ENCODE measurements around the gene VPREB3. TPM values are rescaled to one million over a fixed set of nuclear protein-coding genes. Genes with fewer than 3 reads are reported as not detected.

Gene VPREB3
- total and polyA plus RNA-seq, 2 experiments from 2014 or later = not detected

DNA sequence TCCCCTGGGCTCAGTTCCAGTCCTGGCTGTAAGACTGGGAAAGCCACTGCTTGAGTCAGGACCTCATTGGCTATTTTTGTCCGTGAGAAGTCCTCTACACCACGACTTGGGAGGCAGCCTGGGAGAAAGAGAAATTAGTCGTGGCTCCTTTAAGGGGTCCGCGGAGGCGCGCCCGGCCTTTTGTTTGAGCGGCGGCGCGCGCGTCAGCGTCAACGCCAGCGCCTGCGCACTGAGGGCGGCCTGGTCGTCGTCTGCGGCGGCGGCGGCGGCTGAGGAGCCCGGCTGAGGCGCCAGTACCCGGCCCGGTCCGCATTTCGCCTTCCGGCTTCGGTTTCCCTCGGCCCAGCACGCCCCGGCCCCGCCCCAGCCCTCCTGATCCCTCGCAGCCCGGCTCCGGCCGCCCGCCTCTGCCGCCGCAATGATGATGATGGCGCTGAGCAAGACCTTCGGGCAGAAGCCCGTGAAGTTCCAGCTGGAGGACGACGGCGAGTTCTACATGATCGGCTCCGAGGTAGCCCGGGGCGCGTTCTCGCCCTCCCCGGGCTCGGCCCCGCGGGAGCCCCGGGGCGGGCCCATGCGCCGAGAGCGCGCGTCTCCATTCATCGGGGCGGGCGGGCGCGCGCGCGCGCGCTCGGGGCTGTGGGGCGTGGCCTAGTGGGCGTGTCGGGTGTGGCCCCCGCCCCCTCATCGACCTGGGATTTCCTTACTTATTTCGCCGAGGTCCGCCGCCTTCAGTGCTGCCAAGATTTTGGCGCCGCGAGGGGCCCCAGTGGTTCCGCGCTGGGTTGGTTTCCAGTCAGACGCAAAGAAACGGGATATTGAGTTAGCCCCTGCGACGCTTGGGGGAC, 32.8 kb upstream of the VPREB3 start, which contains the start of gene SMARCB1:
Gene SMARCB1, plus strand, starts transcription at position 215 of the 848 bp plus-strand sequence. Its CDS starts 204 bp downstream, at position 419.
- H3K4me2 ChIP-seq = peak within 1 kb of the TSS; percentile 85
- H3K79me2 ChIP-seq = peaks cover 48% of the 10 kb centered on the region
- H4K20me1 ChIP-seq (ENCODE audit: insufficient read depth, poor library complexity, severe bottlenecking) = peaks cover 46% of the 10 kb centered on the region
- H3K9me3 ChIP-seq (ENCODE audit: low read depth) = no peaks in the 10 kb centered on the region
- 1% methylated on average over 67 of the region's 97 CpGs for WGBS (ENCODE audit: low lambda C conversion rate, missing lambda C conversion rate)
- H3K4me3 ChIP-seq = peak within 1 kb of the TSS; percentile 91
- no peaks in the 10 kb centered on the region for H3K9me2 ChIP-seq (replicated peaks; ENCODE audit: insufficient read depth)
- TF ChIP-seq EZH2 (IDR thresholded peaks at IDR 0.05; ENCODE audit: borderline replicate concordance) (no peak), EZH2phosphoT487 (IDR thresholded peaks at IDR 0.05; ENCODE audit: low read depth, severe bottlenecking, unreplicated experiment) (no peak)
- TF ChIP-seq, protein P1, sequence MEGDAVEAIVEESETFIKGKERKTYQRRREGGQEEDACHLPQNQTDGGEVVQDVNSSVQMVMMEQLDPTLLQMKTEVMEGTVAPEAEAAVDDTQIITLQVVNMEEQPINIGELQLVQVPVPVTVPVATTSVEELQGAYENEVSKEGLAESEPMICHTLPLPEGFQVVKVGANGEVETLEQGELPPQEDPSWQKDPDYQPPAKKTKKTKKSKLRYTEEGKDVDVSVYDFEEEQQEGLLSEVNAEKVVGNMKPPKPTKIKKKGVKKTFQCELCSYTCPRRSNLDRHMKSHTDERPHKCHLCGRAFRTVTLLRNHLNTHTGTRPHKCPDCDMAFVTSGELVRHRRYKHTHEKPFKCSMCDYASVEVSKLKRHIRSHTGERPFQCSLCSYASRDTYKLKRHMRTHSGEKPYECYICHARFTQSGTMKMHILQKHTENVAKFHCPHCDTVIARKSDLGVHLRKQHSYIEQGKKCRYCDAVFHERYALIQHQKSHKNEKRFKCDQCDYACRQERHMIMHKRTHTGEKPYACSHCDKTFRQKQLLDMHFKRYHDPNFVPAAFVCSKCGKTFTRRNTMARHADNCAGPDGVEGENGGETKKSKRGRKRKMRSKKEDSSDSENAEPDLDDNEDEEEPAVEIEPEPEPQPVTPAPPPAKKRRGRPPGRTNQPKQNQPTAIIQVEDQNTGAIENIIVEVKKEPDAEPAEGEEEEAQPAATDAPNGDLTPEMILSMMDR (IDR thresholded peaks at IDR 0.05; ENCODE audit: poor library complexity) = no peak
- DNase-seq (ENCODE audit: low spot score) = peak; percentile 96
- H3K36me3 ChIP-seq (replicated peaks; ENCODE audit: insufficient read depth, low read depth) = no peaks in the 10 kb centered on the region
- H3K27ac ChIP-seq = peak within 1 kb of the TSS; percentile 100
- peak within 1 kb of the TSS; percentile 77 for H2AFZ ChIP-seq
- no peaks in the 10 kb centered on the region for H3K27me3 ChIP-seq
- H3K4me1 ChIP-seq (ENCODE audit: insufficient read depth) = peaks cover 67% of the 10 kb centered on the region

DNA sequence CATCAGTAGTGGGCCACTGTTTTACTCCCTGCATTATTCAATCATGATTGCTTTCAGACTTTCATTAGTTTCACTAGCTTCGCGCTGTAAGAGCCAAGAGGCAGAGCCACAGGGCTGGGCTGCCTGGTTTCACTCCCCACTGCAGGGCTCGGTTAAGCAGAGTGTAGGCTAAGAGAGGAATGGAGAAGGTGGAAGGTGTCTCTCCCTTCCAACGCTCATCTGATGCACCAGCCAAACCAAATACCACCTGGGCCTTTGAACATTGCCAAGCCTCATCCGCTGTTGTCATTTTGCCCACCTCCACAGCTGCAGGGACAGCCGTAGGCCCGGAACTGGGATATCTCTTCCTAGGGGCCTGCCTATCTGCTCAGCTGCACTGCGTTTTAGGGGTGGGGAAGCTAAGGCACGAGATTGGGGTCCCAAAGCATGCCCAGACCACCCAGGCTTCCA, 32.1 kb upstream of the VPREB3 start:
- Histone ChIP-seq H4K20me1 (ENCODE audit: insufficient read depth, poor library complexity, severe bottlenecking) (peaks cover 40% of the 10 kb centered on the region), H3K9me3 (ENCODE audit: low read depth) (no peaks in the 10 kb centered on the region), H3K9me2 (replicated peaks; ENCODE audit: insufficient read depth) (no peaks in the 10 kb centered on the region), H3K79me2 (peaks cover 41% of the 10 kb centered on the region), H3K27ac (peak overlapping the region; percentile 100), H3K4me3 (no peak overlapping the region), H3K36me3 (replicated peaks; ENCODE audit: insufficient read depth, low read depth) (no peaks in the 10 kb centered on the region), H3K4me2 (peak overlapping the region; percentile 85), H2AFZ (peak overlapping the region; percentile 77), H3K27me3 (no peaks in the 10 kb centered on the region), H3K4me1 (ENCODE audit: insufficient read depth) (peaks cover 67% of the 10 kb centered on the region)
- TF ChIP-seq EZH2phosphoT487 (IDR thresholded peaks at IDR 0.05; ENCODE audit: low read depth, severe bottlenecking, unreplicated experiment) (no peak), EZH2 (IDR thresholded peaks at IDR 0.05; ENCODE audit: borderline replicate concordance) (no peak)
- TF ChIP-seq, protein P1 (IDR thresholded peaks at IDR 0.05; ENCODE audit: poor library complexity) = no peak
- DNase-seq (ENCODE audit: low spot score) = no peak
- 73% methylated on average over 9 of the region's 9 CpGs for WGBS (ENCODE audit: low lambda C conversion rate, missing lambda C conversion rate)

DNA sequence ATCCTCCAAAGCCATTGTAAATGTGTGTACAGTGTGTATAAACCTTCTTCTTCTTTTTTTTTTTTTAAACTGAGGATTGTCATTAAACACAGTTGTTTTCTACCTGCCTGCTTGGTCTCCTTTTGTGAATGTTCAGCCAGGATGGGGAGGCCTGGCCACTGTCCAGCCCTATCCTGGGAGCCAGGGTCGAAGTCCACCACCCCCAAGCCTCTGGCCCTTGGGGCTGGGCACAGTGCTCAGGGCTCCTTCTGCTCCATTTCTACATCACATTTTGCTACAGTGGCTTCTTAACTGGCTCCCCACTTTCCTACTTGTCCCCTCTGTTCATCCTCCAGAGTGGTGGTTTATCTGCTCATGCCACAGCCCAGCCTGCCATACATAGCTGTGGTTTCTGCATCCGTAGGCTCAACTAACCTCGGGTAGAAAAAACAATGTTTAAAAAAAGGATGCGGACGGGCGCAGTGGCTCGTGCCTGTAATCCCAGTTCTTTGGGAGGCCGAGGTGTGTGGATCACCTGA, 30.0 kb upstream of the VPREB3 start:
- Histone ChIP-seq H3K27ac (peak overlapping the region; percentile 75), H3K9me3 (ENCODE audit: low read depth) (no peaks in the 10 kb centered on the region), H3K4me1 (ENCODE audit: insufficient read depth) (peaks cover 50% of the 10 kb centered on the region), H3K36me3 (replicated peaks; ENCODE audit: insufficient read depth, low read depth) (no peaks in the 10 kb centered on the region), H3K27me3 (no peaks in the 10 kb centered on the region), H4K20me1 (ENCODE audit: insufficient read depth, poor library complexity, severe bottlenecking) (peaks cover 19% of the 10 kb centered on the region), H2AFZ (no peak overlapping the region), H3K9me2 (replicated peaks; ENCODE audit: insufficient read depth) (no peaks in the 10 kb centered on the region), H3K4me2 (peak overlapping the region; percentile 62), H3K4me3 (no peak overlapping the region), H3K79me2 (peaks cover 21% of the 10 kb centered on the region)
- peak; percentile 54 for DNase-seq (ENCODE audit: low spot score)
- WGBS (ENCODE audit: low lambda C conversion rate, missing lambda C conversion rate) = 79% methylated on average over 8 of the region's 8 CpGs
- TF ChIP-seq, protein P1 (IDR thresholded peaks at IDR 0.05; ENCODE audit: poor library complexity) = no peak
- no peak for TF ChIP-seq EZH2 (IDR thresholded peaks at IDR 0.05; ENCODE audit: borderline replicate concordance)
- no peak for TF ChIP-seq EZH2phosphoT487 (IDR thresholded peaks at IDR 0.05; ENCODE audit: low read depth, severe bottlenecking, unreplicated experiment)

Data from hepatocyte (in vitro differentiated cells).